ENCODE results near the gene CD4. TPM values are rescaled to one million over a fixed set of nuclear protein-coding genes. Genes with fewer than 3 reads are reported as not detected.

CD4 gene
- polyA plus RNA-seq, 1 of the 3 experiments (the other 2 are of a cell fraction): 0.02 TPM

- H2AFZ ChIP-seq (ENCODE audit: low read depth): 0 out of 2 replicates have a peak overlapping the region, but pooled peaks have one; percentile 1
- no peak for TF ChIP-seq EP300 (IDR thresholded peaks at IDR 0.05; ENCODE audit: borderline replicate concordance in 1 of 2, low read depth in 1 of 2, low read length in 1 of 2)
- 63% methylated on average over 12 of the region's 12 CpGs for WGBS (ENCODE audit: low lambda C conversion rate)
- no peak overlapping the region for H3K9ac ChIP-seq
- H3K9me3 ChIP-seq: no peaks in the 10 kb centered on the region
- H3K4me2 ChIP-seq: no peak overlapping the region
- ChIA-PET POLR2A (interaction anchor here (1.2 kb wide), 1 partner anchor 26 kb away, joined by 3 read pairs; the partner anchor contains the start of gene PTMS), CTCF (interaction anchor here (0.8 to 3.4 kb wide), 13 partner anchors 11 to 56 kb away, joined by 3 to 19 read pairs (median 4); partner anchors contain the start of genes MLF2 and P3H3)
- H3F3A ChIP-seq (replicated peaks; ENCODE audit: insufficient read depth): no peaks in the 10 kb centered on the region
- H3K9me2 ChIP-seq: no peaks in the 10 kb centered on the region
- H3K36me3 ChIP-seq (replicated peaks in 1 of 2; ENCODE audit: control insufficient read depth in 1 of 2, insufficient read depth in 2 of 2, low read length in 1 of 2): no peaks in the 10 kb centered on the region
- peaks cover 0 to 9% of the 10 kb centered on the region in 2 experiments; a peak in 1 of 4 replicates for H3K4me1 ChIP-seq (ENCODE audit: control insufficient read depth in 1 of 2, insufficient read depth in 2 of 2, low read depth in 1 of 2, low read length in 1 of 2)
- no peaks in the 10 kb centered on the region for H3K79me2 ChIP-seq (ENCODE audit: insufficient read depth)
- no peaks in the 10 kb centered on the region for H3K27me3 ChIP-seq (ENCODE audit: insufficient read depth)
- no peak for DNase-seq
- no peaks in the 10 kb centered on the region for H4K20me1 ChIP-seq (ENCODE audit: insufficient read depth)
- H3K4me3 ChIP-seq (ENCODE audit: low read depth in 2 of 2, low read length in 1 of 2): no peak overlapping the region
- H3K27ac ChIP-seq (ENCODE audit: low read depth in 2 of 2, low read length in 1 of 2): no peak overlapping the region
Observed at GRCh38 chr12:6792522-6793201, 3.3 kb downstream of the CD4 start.

GRCh38 chr12:6795088-6795487 lies 5.8 kb downstream of the CD4 start:
- ChIA-PET POLR2A (interaction anchor here (0.7 to 1.0 kb wide), 2 partner anchors 26 to 56 kb away, joined by 3 to 5 read pairs; partner anchors contain the start of genes CDCA3 and GPR162), CTCF (interaction anchor here (0.6 to 1.9 kb wide), 5 partner anchors 12 to 43 kb away, joined by 3 to 10 read pairs (median 4); partner anchors contain the start of gene MLF2)
- no peaks in the 10 kb centered on the region for H3K9me2 ChIP-seq
- no peak overlapping the region for H2AFZ ChIP-seq (ENCODE audit: low read depth)
- no peak overlapping the region for H3K4me3 ChIP-seq (ENCODE audit: low read depth in 2 of 2, low read length in 1 of 2)
- DNase-seq: no peak
- H4K20me1 ChIP-seq (ENCODE audit: insufficient read depth): no peaks in the 10 kb centered on the region
- H3K9me3 ChIP-seq: no peaks in the 10 kb centered on the region
- H3K79me2 ChIP-seq (ENCODE audit: insufficient read depth): no peaks in the 10 kb centered on the region
- H3K27ac ChIP-seq (ENCODE audit: low read depth in 2 of 2, low read length in 1 of 2): no peak overlapping the region
- no peaks in the 10 kb centered on the region for H3F3A ChIP-seq (replicated peaks; ENCODE audit: insufficient read depth)
- H3K9ac ChIP-seq: no peak overlapping the region
- H3K36me3 ChIP-seq (replicated peaks in 1 of 2; ENCODE audit: control insufficient read depth in 1 of 2, insufficient read depth in 2 of 2, low read length in 1 of 2): no peaks in the 10 kb centered on the region
- TF ChIP-seq CTCF (IDR thresholded peaks at IDR 0.05) (no peak), CHD2 (IDR thresholded peaks at IDR 0.05; ENCODE audit: low read length, partially characterized antibody) (no peak), TAF1 (IDR thresholded peaks at IDR 0.05; ENCODE audit: borderline replicate concordance, low read depth, low read length) (no peak), ELF1 (IDR thresholded peaks at IDR 0.05) (no peak), FOSL2 (IDR thresholded peaks at IDR 0.05; ENCODE audit: borderline replicate concordance, low read depth) (no peak), YY1 (IDR thresholded peaks at IDR 0.05; ENCODE audit: low read depth) (no peak), GABPA (IDR thresholded peaks at IDR 0.05; ENCODE audit: low read depth) (no peak), EP300 (IDR thresholded peaks at IDR 0.05; ENCODE audit: borderline replicate concordance in 1 of 2, low read depth in 1 of 2, low read length in 1 of 2) (no peak), TEAD4 (IDR thresholded peaks at IDR 0.05; ENCODE audit: borderline replicate concordance, insufficient read depth) (no peak), RCOR1 (IDR thresholded peaks at IDR 0.05; ENCODE audit: low read length) (no peak), EZH2phosphoT487 (IDR thresholded peaks at IDR 0.05; ENCODE audit: borderline replicate concordance, low read depth) (no peak), FOXM1 (IDR thresholded peaks at IDR 0.05; ENCODE audit: low read depth) (no peak), GATA2 (CRISPR knock-in tag; IDR thresholded peaks at IDR 0.05) (no peak), RAD21 (IDR thresholded peaks at IDR 0.05; ENCODE audit: low read length) (no peak), NFIC (IDR thresholded peaks at IDR 0.05; ENCODE audit: borderline replicate concordance) (no peak), REST (IDR thresholded peaks at IDR 0.05; ENCODE audit: low read depth, low read length) (no peak)
- 77% methylated on average over 2 of the region's 2 CpGs for WGBS (ENCODE audit: low lambda C conversion rate)
- H3K27me3 ChIP-seq (ENCODE audit: insufficient read depth): no peaks in the 10 kb centered on the region
- peaks cover 0 to 9% of the 10 kb centered on the region in 2 experiments; a peak in 1 of 4 replicates for H3K4me1 ChIP-seq (ENCODE audit: control insufficient read depth in 1 of 2, insufficient read depth in 2 of 2, low read depth in 1 of 2, low read length in 1 of 2)
- no peak overlapping the region for H3K4me2 ChIP-seq
